ENCODE measurements around the gene C10orf67.
"Not testable (repeated sequence)": the region's sequence is repeated elsewhere in the genome, so short reads cannot be mapped to it uniquely, and the experiment has no call there.

C10orf67 gene

GRCh38 chr10:23362069-23362830 is 17.7 kb upstream of the C10orf67 start:
- no peak for DNase-seq (ENCODE audit: low spot score)

GRCh38 chr10:23361665-23362064 is 17.1 kb upstream of the C10orf67 start:
- no peak for DNase-seq (ENCODE audit: low spot score)

DNA sequence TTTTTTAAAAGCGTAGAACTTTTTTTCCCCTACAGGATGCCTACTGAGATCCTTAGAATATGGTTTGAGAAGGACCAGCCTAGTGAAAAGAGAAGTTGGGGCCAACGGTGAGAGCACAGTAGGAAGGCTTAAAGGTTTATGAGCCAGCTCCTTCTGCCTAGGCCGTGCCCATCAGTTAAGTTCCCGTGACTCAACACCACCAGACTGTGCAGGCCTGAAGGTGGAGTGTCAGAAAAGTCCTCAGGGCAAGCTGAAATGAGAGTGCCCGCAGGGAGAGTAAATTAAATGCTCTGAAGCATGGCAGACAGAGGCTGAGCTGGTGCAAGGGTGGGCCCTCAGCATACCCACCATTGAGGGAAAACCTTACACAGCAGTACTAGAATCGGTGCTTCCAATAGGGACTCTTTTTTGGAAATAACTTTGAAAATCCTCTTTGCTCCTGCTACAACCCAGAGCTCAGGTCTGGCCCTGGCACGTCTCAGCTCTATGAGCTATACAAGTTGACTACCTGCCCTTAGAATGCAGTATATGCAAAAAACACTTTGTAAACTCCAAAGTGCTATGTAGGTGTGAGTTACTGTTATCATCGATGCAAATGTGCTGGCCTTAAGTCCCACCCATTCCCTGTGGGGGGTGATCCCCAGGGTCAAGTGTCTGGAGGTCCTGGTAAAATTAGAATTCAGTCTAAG is 15.2 kb upstream of the C10orf67 start:
- no peak for DNase-seq (ENCODE audit: low spot score)

- DNase-seq (ENCODE audit: low spot score): no peak
Measured at GRCh38 chr10:23358357-23358756, 13.8 kb upstream of the C10orf67 start.

- no peak for DNase-seq (ENCODE audit: low spot score)
Measured at GRCh38 chr10:23354630-23355279, 10.2 kb upstream of the C10orf67 start.

DNA sequence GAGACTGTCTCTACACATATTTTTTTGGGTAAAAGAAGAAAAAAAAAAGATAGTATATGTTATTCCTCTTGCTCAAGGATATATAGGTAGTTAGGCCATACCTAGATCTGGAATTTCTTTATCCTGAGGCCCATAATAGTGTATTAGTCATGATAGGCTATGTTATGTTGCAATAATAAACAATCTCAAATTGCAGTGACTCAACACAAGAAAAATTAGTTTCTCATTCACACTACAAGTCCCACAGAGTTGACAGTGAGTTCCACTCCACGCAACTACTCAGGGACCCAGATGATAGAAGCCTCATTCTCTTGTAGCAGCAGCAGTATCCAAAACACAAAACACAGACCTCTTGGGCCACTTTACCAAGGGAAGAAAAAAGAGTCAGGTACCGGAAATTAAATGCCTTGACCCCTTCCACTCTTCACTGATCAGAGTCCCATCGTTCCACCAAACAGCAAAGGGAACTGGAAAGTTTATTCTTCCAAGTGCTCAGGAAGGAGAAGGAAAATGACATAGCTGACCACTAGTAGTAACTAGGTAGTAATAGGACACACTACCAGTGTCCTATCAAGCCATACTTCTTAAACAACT is 7.4 kb upstream of the C10orf67 start:
- no peak for DNase-seq (ENCODE audit: low spot score)

GRCh38 chr10:23350706-23351105 is 6.1 kb upstream of the C10orf67 start:
- DNase-seq (ENCODE audit: low spot score): not testable (repeated sequence)

GRCh38 chr10:23345861-23346260 is 1.3 kb upstream of the C10orf67 start:
- no peak for DNase-seq (ENCODE audit: low spot score)

DNA sequence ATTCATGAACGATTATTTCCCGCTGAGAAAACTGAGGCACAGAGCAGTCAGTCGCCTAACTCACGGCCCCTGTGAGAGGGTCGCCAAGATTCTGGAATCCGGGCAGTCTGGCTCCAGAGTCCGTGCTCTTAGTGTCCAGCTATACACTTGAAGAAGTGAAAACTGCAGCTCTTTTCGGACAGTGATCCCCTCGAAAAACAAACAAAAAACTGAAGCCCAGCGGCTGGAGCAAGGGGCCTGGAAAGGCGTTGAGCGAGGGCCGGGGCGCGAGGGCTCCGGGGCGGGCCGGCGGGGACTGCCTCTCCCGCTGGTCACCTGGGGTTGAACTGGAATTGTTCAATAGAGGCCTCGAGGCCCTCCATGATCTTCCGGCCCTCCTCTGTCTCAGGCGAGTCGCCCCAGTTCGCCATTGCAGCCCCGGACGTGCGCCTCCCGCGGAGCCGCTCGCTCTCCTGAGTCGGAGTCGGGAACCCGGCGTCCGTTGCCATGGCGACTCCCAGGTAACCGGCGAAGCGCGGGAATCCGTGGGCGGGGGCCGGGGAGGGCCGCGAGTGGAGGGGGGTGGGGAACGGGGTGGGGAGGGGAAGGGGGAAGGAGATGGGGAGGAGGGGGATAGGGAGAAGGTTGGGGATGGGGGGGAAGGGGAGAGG is 881 bp downstream of the C10orf67 start:
- no peak for DNase-seq (ENCODE audit: low spot score)

GRCh38 chr10:23342213-23342884 is 2.2 kb downstream of the C10orf67 start:
- DNase-seq (ENCODE audit: low spot score): no peak

DNA sequence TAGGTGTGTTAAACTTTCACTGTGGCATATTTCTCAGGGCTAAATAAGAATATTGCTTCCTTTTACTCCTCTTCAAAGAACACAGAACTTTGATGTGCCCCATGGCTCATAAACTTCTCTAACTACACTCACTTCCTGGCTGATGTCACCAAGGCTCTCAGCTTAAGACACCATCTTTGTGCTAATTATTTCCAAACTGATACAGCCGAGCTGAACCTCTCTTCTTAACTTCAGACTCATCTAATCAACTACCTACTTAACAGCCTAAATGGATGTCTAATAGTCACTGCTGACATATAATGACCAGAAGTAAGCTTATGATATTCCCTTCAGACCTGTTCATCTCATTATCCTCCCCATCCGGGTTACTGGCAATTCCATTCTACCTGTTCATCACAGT is 3.6 kb downstream of the C10orf67 start:
- DNase-seq (ENCODE audit: low spot score): no peak

DNA sequence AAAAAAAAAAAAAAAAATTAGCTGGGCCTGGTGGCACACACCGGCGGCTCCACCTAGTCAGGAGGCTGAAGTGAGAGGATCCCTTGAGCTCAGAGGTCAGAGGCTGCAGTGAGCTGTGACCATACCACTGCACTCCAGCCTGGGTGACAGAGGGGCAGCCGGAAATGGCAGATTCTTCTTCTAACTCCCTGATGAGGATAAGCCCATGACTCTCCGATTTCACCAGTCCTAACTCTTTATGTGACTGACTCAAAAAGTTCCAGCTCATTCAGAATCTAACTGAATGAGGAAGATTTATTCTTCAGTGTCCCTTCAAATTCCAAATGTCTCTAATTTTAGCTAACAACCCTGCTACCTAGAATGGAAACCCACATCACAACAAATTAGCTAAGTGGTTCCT is 4.2 kb downstream of the C10orf67 start:
- no peak for DNase-seq (ENCODE audit: low spot score)

- no peak for DNase-seq (ENCODE audit: low spot score)
Measured at GRCh38 chr10:23338886-23339285, 5.7 kb downstream of the C10orf67 start.

DNA sequence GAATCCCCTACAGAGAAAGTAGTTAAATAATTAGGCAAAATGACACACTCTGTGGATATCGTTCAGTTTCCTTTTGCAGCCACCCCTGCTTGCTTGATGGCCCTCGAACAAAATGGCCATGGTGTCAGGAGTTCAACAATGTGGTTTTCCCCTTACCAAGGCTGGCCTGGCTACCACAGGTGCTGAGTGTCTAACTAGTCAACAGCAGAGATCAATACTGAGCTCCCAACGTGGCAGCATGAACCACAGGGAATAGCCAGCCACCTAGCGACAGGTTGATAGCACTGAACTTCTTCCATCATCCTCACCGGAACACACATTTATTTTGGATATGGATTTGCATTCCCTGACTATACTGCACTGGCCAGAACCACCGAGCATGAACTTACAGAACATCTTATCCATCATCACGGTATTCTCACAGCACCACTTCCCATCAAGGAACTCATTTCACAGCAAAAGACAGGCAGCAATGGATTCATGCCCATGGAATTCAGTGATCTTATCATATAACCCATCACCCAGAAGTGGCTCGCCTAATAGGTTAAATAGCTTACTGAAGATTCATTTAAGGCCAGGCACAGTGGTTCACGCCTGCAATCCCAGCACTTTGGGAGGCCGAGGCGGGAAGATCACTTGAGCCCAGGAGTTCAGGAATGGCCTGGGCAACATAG is 6.3 kb downstream of the C10orf67 start:
- no peak for DNase-seq (ENCODE audit: low spot score)

DNA sequence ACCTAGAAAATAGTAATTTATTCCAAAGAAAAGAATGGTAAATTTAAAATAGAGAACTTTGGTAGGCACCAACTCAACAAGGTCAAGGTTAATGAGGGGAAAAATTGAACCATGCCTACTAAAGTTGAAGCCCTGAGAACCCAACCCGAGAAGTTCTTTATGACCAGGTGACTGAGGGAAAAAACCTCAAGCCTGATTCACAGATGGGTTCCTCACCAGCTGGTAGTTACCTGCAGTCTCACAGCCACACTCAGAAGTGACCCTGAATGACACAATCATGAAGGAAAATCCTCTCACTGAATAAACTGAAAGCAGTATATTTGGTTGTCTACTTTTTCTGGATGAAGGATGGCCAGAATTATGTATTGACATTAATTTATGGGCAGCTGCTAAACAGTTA is 7.0 kb downstream of the C10orf67 start:
- no peak for DNase-seq (ENCODE audit: low spot score)

GRCh38 chr10:23331567-23332301 is 12.9 kb downstream of the C10orf67 start:
- no peak for DNase-seq (ENCODE audit: low spot score)

- DNase-seq (ENCODE audit: low spot score): no peak
Measured at GRCh38 chr10:23330948-23331347, 13.6 kb downstream of the C10orf67 start.

DNA sequence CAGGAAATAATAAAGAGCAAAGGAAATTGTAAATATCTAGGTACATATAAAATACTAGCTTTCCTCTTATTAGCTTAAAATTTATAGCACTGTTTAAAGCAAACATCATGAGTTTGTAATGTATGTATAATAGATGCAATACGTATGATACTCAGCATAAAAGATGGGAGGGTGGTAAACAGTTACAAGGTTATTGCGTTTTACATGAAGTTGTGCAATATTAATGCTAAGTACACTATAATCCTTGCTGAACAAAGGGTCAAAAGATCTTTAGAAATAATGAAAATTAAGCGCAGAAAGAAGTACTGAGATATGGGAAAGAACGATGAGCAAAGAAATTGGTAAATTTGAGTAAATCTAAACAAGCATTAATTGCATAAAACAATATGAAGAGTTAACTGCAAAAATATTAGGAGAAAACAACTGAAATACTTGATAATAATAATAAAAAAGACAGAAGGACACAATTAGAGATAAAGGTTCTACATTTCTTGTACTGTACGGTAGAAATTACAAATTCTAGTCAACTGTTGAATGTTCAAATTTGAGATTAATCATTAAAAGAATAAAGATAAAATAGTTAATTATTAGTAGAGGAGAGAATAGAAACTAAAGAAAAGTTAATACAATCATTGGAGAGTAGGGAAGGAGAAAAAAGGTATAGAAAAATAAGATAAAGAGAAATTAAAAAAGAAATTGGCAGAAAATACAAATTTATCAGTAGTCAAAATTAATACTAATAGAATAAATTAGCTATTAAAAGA is 17.9 kb downstream of the C10orf67 start:
- no peak for DNase-seq (ENCODE audit: low spot score)

DNA sequence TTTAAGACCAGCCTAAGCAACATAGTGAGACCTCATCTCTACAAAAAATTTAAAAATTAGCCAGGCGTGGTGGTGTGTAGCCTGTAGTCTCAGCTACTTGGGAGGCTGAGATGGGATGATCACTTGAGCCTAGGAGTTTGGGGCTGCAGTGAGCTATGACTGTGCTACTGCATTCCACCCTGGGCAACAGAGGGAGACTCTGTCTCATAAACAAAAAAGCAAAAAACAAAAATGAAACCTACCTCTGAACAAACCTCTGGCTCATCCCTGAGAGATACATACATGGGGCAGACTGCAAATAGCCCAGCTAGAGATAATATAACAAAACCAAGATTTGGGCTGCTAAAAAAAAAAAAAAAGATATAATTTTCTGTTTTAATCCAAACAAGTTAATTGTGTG is 19.5 kb downstream of the C10orf67 start:
- no peak for DNase-seq (ENCODE audit: low spot score)

DNA sequence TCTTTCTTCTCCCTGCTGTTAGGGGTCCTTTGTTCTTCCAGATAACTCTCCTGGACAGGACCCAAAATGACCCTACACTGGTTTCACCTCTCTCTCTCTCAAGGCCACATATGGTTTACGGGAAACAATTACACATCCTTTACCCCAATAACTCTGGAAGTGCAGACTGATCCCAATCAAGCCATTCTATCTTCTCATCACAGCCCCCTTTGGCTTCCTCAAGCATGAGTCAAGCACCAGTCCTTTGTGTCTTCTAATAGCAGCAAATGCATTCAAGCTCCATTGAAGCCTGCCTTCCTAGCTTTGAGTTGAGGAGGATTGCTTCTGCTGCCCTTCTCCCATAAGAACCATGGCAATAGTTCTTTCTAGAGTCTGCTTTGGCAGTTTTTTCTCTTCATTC is 20.2 kb downstream of the C10orf67 start:
- no peak for DNase-seq (ENCODE audit: low spot score)
